Stimulated activated memory B cell treated with anti-CD40 and anti-IgM and Interleukin-4, amounts not matched to agents 10 μg/mL and 1 μg/mL and 100 μg/mL, for 72 hours (primary cell): Measurements from ENCODE around the gene OPRM1.

Source experiments
- ATAC-seq: fragments of 150-1000 bp; cut with Tn5 transposase; 2 replicates; pipeline ENCODE4 v1.10.0; 2021
- H3K27ac Mint-ChIP-seq: one replicate; pipeline ENCODE4 v1.8.0; 2022; ENCODE audit warnings: mild to moderate bottlenecking, mixed read lengths
- H3K27me3 Mint-ChIP-seq: one replicate; pipeline ENCODE4 v1.8.0; 2022; ENCODE audit warnings: mixed read lengths
- H3K36me3 Mint-ChIP-seq: one replicate; pipeline ENCODE4 v1.8.0; 2022; ENCODE audit warnings: mixed read lengths
- H3K4me1 Mint-ChIP-seq: one replicate; pipeline ENCODE4 v1.8.0; 2022; ENCODE audit warnings: mixed read lengths
- H3K4me3 Mint-ChIP-seq: one replicate; pipeline ENCODE4 v1.8.0; 2022; ENCODE audit warnings: mild to moderate bottlenecking, moderate library complexity, mixed read lengths
- H3K9me3 Mint-ChIP-seq: one replicate; pipeline ENCODE4 v1.8.0; 2022; ENCODE audit warnings: mixed read lengths

Gene OPRM1

DNA sequence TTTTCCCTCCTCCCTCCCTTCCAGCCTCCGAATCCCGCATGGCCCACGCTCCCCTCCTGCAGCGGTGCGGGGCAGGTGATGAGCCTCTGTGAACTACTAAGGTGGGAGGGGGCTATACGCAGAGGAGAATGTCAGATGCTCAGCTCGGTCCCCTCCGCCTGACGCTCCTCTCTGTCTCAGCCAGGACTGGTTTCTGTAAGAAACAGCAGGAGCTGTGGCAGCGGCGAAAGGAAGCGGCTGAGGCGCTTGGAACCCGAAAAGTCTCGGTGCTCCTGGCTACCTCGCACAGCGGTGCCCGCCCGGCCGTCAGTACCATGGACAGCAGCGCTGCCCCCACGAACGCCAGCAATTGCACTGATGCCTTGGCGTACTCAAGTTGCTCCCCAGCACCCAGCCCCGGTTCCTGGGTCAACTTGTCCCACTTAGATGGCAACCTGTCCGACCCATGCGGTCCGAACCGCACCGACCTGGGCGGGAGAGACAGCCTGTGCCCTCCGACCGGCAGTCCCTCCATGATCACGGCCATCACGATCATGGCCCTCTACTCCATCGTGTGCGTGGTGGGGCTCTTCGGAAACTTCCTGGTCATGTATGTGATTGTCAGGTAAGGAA is at the start of gene OPRM1:
Gene OPRM1 (plus strand): TSS at position 10 of the 612 bp plus-strand sequence. CDS start 305 bp downstream, at position 315.
- no peaks in the 10 kb centered on the region for H3K4me1 Mint-ChIP-seq
- no peak within 1 kb of the TSS for H3K4me3 Mint-ChIP-seq
- no peak for ATAC-seq
- no peak within 1 kb of the TSS for H3K27ac Mint-ChIP-seq
- no peaks in the 10 kb centered on the region for H3K36me3 Mint-ChIP-seq
- peaks cover 12% of the 10 kb centered on the region for H3K27me3 Mint-ChIP-seq
- H3K9me3 Mint-ChIP-seq: no peaks in the 10 kb centered on the region

DNA sequence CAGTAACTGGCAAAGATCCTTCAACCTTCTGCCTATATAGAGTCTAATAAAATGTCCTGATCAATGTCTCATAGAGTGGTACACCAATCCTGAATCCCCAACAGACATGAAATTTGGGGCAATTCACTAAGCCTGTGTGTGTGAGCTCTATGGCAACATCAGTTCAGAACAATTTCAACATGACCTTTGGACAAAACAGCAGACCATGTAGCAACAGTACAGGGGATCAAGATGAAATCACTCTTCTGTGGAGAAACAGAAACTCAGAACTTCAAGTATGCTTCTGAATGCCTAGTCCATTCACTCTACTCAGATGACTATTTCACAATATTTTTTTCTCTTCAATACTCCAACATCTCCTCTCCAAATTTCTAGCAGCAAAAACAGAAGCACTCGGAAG is 49.1 kb upstream of the OPRM1 start:
- Mint-ChIP-seq H3K4me1 (no peaks in the 10 kb centered on the region), H3K4me3 (no peak overlapping the region), H3K27me3 (no peaks in the 10 kb centered on the region), H3K27ac (no peak overlapping the region), H3K9me3 (peaks cover 7% of the 10 kb centered on the region), H3K36me3 (no peaks in the 10 kb centered on the region)
- ATAC-seq: peak; percentile 41

DNA sequence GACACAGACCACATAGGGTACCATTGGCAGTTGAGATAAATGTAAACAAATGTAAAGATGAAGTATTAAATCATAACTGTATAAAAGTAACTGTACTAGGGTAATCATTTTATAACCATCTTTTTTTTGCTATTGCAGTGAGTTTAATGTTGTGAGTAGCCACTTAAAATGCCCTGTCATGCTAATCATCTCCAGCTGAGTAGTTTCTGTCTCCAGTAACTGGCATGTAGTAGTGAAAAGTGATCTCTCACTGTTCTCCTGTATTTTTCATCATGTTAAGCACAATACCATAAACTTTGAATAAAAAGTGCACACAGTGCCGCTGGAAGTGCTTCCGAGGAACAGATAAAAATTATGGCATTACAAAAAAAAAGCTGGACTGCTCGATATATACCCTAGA is 45.0 kb upstream of the OPRM1 start:
- H3K9me3 Mint-ChIP-seq: peaks cover 7% of the 10 kb centered on the region
- no peak overlapping the region for H3K27ac Mint-ChIP-seq
- H3K36me3 Mint-ChIP-seq: no peaks in the 10 kb centered on the region
- no peak overlapping the region for H3K4me3 Mint-ChIP-seq
- no peak for ATAC-seq
- no peaks in the 10 kb centered on the region for H3K27me3 Mint-ChIP-seq
- H3K4me1 Mint-ChIP-seq: no peaks in the 10 kb centered on the region

DNA sequence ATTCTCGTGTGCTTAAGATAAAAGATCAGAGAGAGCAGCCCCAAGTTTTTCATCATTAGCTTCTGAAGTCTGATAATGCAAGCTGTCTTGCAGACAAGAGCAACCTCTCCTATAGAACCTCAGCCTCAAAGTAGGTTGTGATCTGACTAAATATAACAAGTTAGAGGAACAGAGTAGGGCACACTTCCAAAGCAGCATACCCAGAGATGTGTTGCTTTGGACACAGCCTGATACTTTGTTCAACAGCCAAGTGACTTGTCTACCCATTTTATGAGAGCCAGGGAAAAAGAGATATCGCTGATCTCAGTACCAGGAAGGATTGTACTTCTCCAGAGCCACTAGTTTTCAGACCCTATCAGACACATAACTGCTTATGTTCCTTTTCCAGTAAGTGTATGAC is 44.2 kb upstream of the OPRM1 start:
- Mint-ChIP-seq H3K36me3 (no peaks in the 10 kb centered on the region), H3K27me3 (no peaks in the 10 kb centered on the region), H3K27ac (no peak overlapping the region), H3K4me3 (no peak overlapping the region), H3K4me1 (no peaks in the 10 kb centered on the region), H3K9me3 (peaks cover 7% of the 10 kb centered on the region)
- ATAC-seq: no peak

DNA sequence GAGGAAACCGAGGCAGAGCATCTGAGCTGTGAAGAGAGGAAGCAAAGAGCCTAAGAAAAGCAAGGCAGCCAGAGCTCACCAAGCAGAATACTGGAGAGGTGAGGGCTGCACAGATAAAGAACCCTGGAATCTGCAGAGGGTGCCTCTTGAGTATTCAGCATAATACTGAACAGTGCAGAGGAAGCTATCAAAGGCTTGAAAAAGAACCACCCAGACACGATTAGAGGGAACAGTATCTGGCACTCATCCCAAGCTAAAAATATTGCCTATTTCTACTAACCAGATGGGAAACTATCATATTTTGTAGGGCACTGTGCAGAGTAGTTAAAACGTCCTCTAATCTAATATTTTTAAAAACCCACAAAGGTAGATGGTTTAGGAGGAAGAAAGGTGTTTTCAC is 41.8 kb upstream of the OPRM1 start:
- H3K27ac Mint-ChIP-seq: no peak overlapping the region
- H3K27me3 Mint-ChIP-seq: no peaks in the 10 kb centered on the region
- H3K4me1 Mint-ChIP-seq: no peaks in the 10 kb centered on the region
- no peaks in the 10 kb centered on the region for H3K9me3 Mint-ChIP-seq
- no peaks in the 10 kb centered on the region for H3K36me3 Mint-ChIP-seq
- ATAC-seq: no peak
- H3K4me3 Mint-ChIP-seq: no peak overlapping the region

DNA sequence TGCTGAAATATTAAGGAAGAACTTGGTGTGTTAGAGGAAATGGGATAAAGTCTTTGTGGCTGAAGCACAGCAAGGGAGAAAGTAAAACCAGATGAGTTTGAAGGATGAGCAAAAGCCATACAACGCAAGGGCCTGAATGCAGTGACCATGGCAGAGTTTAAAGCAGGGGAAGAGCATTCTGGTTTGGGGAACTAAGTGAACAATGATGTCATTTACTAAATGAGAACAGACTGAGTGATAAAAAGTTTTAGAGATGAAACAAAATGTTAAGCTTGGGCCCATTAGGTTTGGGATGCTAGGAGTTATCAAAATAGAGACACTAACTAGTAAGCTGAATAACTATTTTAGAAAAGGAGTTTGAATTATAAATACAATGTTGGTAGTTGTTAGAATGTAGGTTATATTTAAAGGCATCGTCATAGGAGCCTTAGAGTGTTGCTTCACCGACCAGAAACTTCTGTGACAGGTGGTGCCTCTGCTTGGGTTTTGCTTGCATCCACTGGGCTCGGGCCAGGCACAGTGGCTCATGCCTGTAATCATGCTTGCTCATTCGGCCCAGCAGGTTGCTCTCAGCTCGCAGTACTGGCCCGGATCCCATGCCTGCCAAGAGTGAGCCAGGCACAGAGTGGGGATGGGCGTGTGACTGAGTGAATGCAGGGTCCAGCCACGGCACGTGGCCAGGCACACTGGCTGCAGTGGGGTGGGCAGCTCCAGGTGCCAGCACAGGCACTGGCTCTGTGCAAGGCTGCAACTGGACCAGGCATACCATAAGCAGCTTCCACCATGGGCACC is 37.4 kb upstream of the OPRM1 start:
- no peak for ATAC-seq
- no peak overlapping the region for H3K27ac Mint-ChIP-seq
- H3K27me3 Mint-ChIP-seq: no peaks in the 10 kb centered on the region
- peaks cover 7% of the 10 kb centered on the region for H3K9me3 Mint-ChIP-seq
- H3K4me1 Mint-ChIP-seq: no peaks in the 10 kb centered on the region
- no peaks in the 10 kb centered on the region for H3K36me3 Mint-ChIP-seq
- no peak overlapping the region for H3K4me3 Mint-ChIP-seq

DNA sequence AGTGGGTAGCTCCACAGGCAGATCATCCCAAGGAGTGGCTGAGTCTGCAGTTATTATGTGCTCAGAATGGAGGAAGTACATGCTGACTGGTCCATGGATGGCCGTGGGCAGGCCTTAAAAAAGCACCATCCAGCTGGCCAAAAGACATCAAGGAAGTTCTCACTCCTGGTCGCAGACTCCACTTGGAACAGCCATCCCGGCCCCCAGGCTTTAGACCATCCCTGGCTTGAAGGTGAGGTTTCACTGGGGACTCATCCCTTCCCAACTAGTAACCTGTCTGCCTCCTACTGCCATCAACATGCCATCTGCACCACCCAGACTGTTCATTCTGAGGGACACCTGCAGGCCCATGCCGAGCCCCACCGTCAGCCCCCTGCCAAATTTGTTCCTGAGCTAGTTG is 36.1 kb upstream of the OPRM1 start:
- peaks cover 7% of the 10 kb centered on the region for H3K9me3 Mint-ChIP-seq
- H3K4me1 Mint-ChIP-seq: no peaks in the 10 kb centered on the region
- no peaks in the 10 kb centered on the region for H3K36me3 Mint-ChIP-seq
- no peak overlapping the region for H3K27ac Mint-ChIP-seq
- no peaks in the 10 kb centered on the region for H3K27me3 Mint-ChIP-seq
- no peak overlapping the region for H3K4me3 Mint-ChIP-seq
- ATAC-seq: peak; percentile 34

DNA sequence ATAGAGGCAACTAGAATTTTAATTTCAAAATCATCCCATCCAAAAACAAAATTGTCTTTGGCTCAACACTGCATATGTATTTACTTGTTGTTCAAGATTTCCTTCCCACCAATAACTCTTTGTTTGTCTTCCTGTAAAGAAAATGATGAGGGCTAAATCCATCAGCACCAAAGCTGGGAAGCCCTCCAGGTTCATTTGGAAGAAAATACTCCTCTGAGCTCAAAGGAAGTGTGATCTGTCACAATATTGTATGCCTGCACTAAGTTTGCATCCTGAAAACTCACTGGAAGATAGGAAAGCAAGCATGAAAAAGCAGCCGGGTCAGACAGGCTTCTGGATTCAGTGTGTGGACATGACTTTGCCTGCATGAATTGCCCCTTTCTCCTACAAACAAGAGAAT is 28.7 kb upstream of the OPRM1 start:
- no peak overlapping the region for H3K4me3 Mint-ChIP-seq
- ATAC-seq: no peak
- H3K27ac Mint-ChIP-seq: no peak overlapping the region
- no peaks in the 10 kb centered on the region for H3K27me3 Mint-ChIP-seq
- H3K36me3 Mint-ChIP-seq: no peaks in the 10 kb centered on the region
- peaks cover 9% of the 10 kb centered on the region for H3K9me3 Mint-ChIP-seq
- H3K4me1 Mint-ChIP-seq: no peaks in the 10 kb centered on the region

DNA sequence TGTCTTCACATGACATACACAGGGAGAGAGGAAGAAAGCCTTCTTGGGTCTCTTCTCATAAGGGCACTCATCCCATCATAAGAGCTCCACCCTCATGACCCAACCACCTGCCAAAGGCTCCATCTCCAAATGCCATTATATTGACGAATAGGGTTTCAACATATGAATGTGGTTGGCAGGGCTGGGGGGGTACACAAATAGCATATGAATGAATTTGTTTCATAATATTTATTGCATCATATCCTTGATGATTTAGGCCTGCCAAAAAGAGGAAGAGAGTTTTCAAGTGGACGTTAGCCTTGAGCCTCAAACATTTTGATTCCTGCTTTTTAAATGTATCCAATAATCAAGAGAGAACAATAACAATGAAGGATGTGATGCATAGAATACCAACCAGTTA is 26.2 kb upstream of the OPRM1 start:
- Mint-ChIP-seq H3K27me3 (no peaks in the 10 kb centered on the region), H3K4me1 (no peaks in the 10 kb centered on the region), H3K36me3 (no peaks in the 10 kb centered on the region), H3K27ac (no peak overlapping the region), H3K9me3 (peaks cover 5% of the 10 kb centered on the region), H3K4me3 (no peak overlapping the region)
- no peak for ATAC-seq

DNA sequence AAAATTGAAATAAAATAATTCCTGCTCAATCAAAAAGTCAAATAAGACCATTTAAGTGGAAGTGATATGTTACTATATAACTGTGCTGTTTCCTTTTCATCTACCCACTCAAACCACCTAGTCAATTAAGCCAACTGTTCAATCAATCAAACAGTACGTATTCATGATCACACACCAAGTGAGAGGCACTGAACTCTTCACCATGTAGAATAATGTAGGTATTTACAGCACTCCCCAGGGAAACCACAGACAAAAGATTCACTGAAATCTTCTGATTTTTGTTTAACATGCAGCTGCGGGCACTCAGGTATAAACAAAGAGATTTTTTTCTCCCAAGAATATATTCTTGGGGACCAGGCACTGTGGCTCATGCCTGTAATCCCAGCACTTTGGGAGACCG is 21.3 kb upstream of the OPRM1 start:
- no peaks in the 10 kb centered on the region for H3K4me1 Mint-ChIP-seq
- no peak for ATAC-seq
- H3K27me3 Mint-ChIP-seq: no peaks in the 10 kb centered on the region
- H3K27ac Mint-ChIP-seq: no peak overlapping the region
- no peaks in the 10 kb centered on the region for H3K36me3 Mint-ChIP-seq
- H3K9me3 Mint-ChIP-seq: peaks cover 6% of the 10 kb centered on the region
- H3K4me3 Mint-ChIP-seq: no peak overlapping the region

DNA sequence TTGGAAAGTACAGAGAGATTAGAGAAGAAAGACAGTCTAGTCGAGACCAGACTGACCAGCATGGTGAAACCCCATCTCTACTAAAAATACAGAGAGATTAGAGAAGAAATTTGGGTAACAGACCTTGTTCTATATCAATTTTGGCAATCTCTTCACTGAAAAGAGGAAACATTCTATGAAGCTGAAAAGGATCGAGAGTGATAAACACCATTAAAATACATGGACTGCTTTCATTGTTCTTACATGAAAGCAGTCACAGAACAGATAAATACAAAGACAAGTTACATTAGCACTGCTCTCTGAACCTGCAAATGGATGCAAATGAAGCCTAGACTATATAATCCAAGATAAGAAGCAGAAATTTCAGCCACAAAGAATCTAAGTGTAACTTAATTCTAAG is 8.4 kb upstream of the OPRM1 start:
- H3K27me3 Mint-ChIP-seq: no peaks in the 10 kb centered on the region
- no peaks in the 10 kb centered on the region for H3K9me3 Mint-ChIP-seq
- no peak overlapping the region for H3K27ac Mint-ChIP-seq
- no peak overlapping the region for H3K4me3 Mint-ChIP-seq
- H3K36me3 Mint-ChIP-seq: no peaks in the 10 kb centered on the region
- no peaks in the 10 kb centered on the region for H3K4me1 Mint-ChIP-seq
- no peak for ATAC-seq

DNA sequence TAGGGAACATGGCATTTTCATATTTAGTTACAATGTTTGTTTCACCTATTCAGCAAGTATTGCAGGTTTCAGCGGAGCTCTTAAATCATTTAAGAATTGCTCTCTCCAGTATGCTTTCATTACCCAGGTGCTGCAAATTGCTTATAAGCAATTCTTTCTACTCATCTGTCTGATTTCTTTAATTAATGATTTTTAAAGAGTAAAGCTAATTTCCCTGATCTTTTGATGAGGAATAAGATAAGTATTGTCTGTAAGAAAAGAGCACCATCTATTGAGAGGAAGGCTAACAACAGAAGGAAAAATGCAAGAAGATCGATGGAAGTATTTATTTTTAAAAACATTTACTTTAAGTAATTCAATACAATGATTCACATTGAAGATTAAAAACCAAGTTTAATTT is 2.0 kb downstream of the OPRM1 start:
- Mint-ChIP-seq H3K27me3 (peaks cover 12% of the 10 kb centered on the region), H3K27ac (no peak overlapping the region), H3K36me3 (no peaks in the 10 kb centered on the region), H3K4me3 (no peak overlapping the region), H3K9me3 (no peaks in the 10 kb centered on the region), H3K4me1 (no peaks in the 10 kb centered on the region)
- no peak for ATAC-seq

DNA sequence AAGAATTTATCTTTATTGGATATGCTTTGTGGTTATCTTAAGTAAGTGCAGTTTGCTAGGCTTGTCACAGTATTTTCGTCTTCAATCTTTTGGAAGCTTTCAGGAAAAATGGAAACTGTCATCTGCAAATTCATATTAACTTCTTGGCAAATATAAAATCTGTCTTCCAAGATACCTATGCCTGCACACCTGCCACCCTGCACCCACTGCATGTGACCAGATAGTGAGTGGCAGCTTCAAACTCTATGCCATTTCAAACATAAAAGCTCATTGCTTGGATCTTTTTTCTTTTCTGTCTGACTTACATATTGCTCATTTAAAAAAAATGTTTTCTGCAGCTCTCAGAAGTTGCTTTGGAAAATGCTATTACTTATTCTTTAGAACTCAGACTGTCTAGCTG is 14.1 kb downstream of the OPRM1 start:
- ATAC-seq: no peak
- H3K4me1 Mint-ChIP-seq: no peaks in the 10 kb centered on the region
- H3K4me3 Mint-ChIP-seq: no peak overlapping the region
- no peaks in the 10 kb centered on the region for H3K36me3 Mint-ChIP-seq
- H3K27me3 Mint-ChIP-seq: no peaks in the 10 kb centered on the region
- H3K9me3 Mint-ChIP-seq: peaks cover 5% of the 10 kb centered on the region
- no peak overlapping the region for H3K27ac Mint-ChIP-seq

DNA sequence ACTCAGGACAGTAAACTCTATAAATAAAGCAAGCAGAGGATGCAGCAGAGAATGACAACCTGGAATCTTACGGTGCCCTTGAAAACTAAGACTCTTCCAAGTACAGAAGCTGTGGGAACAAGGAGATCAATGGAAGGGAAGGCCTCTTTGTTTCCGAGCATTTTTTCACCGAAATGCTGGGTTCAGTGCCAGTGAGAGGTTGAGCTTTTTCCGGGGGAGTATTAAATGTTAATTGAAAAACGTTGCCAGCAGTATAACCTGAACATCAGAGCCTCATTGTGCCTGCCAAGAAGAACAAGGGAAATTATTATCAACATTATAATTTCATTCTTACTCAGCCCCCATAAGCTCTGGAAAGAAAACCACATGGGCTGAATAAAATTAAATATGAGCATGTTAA is 17.5 kb downstream of the OPRM1 start:
- H3K4me1 Mint-ChIP-seq: no peaks in the 10 kb centered on the region
- no peak overlapping the region for H3K4me3 Mint-ChIP-seq
- H3K27me3 Mint-ChIP-seq: no peaks in the 10 kb centered on the region
- H3K36me3 Mint-ChIP-seq: no peaks in the 10 kb centered on the region
- no peak for ATAC-seq
- H3K9me3 Mint-ChIP-seq: peaks cover 3% of the 10 kb centered on the region
- no peak overlapping the region for H3K27ac Mint-ChIP-seq

DNA sequence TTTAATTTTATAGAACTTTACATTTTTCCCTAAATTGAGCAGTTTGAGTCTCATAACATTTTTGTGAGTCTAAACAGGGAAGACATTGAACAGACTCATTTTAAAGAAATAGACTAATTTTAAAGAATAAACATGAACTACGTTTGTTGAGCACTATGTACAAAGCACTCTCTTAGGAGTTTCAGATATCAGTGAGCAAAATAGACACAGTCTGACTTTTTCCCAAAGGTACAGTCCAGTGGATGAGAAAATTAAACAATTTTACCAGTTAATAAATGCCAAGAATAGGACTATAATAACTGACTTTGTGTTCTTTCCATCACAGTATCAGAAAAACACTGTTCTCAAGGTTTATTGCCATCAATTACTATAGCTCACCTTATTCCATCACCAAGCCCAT is 18.1 kb downstream of the OPRM1 start:
- Mint-ChIP-seq H3K27me3 (no peaks in the 10 kb centered on the region), H3K4me1 (no peaks in the 10 kb centered on the region), H3K9me3 (no peaks in the 10 kb centered on the region), H3K36me3 (no peaks in the 10 kb centered on the region), H3K27ac (no peak overlapping the region), H3K4me3 (no peak overlapping the region)
- no peak for ATAC-seq

DNA sequence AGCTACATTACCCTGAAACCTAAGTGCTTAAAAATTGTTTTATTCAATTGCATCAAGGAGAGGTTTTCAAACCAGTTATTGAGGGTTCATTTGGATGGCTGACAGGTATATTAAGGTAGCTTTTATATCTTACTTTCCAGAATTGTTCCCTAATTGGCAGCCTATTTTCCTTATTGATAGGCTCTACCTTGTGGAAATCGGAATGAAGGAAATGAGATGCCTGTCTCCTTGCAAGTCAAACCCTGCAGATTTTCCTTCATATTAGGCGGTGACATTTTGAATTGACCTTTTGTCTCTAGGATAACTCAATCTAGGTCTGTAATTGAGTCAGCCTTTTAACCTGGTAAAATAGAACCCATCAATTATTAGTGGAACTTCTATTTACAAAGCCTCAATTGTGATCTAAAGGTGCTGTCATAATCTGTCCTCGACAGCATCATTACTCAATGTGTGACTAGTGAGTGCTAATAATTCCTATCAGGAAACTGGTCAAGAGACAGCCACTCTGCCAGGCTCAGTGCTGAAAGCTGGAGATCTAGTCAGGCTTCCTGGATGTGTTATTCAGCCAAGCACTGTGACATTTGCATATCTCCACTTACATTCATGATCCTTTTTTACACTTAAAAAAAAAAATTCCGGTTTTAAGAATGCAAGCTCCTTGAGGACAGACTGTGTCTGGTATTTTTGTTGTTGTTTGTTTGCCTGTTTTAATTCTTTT is 20.1 kb downstream of the OPRM1 start:
- Mint-ChIP-seq H3K4me3 (no peak overlapping the region), H3K9me3 (no peaks in the 10 kb centered on the region), H3K27me3 (no peaks in the 10 kb centered on the region), H3K27ac (no peak overlapping the region), H3K36me3 (no peaks in the 10 kb centered on the region), H3K4me1 (no peaks in the 10 kb centered on the region)
- no peak for ATAC-seq
